Heart right ventricle (tissue), 16 donors: ENCODE data around the gene TEX9. TPM values are rescaled to one million over a fixed set of nuclear protein-coding genes. Genes with fewer than 3 reads are reported as not detected.
A peak's percentile ranks its signal among the peaks of the same experiment; 100 is the strongest.

Source experiments
- ATAC-seq, 8 donors: fragments of 200-7000 bp; cut with Tn5 transposase; one replicate each; pipeline ENCODE4 v1.9.1; 2020; ENCODE audit warnings: mild to moderate bottlenecking in 8 of 8, moderate library complexity in 8 of 8, moderate number of reproducible peaks in 1 of 8
- DNase-seq, 2 donors: peaks; one replicate each; pipeline ENCODE4 v3.0.0-alpha.2; 2020
- H3K27ac ChIP-seq, 10 donors: fragments of 200-600 bp; sonication (generic) in 2 of 10; one replicate each; pipeline versions ENCODE4 v1.5.0 to v1.8.0; 2020 to 2022; ENCODE audit warnings: mild to moderate bottlenecking in 3 of 10
- H3K27me3 ChIP-seq, 7 donors: fragments of 200-600 bp; one replicate each; pipeline ENCODE4 v1.8.0; 2021 to 2022; ENCODE audit warnings: mild to moderate bottlenecking in 2 of 7
- H3K36me3 ChIP-seq, 9 donors: fragments of 200-600 bp; sonication (generic) in 1 of 9; one replicate each; pipeline versions ENCODE4 v1.5.0 to v1.8.0; 2020 to 2022; ENCODE audit warnings: mild to moderate bottlenecking in 2 of 9
- H3K4me1 ChIP-seq, 9 donors: fragments of 200-600 bp; sonication (generic) in 1 of 9; one replicate each; pipeline versions ENCODE4 v1.5.0 to v1.8.0; 2020 to 2022; ENCODE audit warnings: mild to moderate bottlenecking in 4 of 9
- H3K4me3 ChIP-seq, 10 donors: fragments of 200-600 bp; sonication (generic) in 2 of 10; one replicate each; pipeline versions ENCODE4 v1.5.0 to v1.8.0; 2020 to 2022; ENCODE audit warnings: mild to moderate bottlenecking in 7 of 10, moderate library complexity in 2 of 10
- H3K9me3 ChIP-seq, 11 donors: fragments of 200-600 bp in 10 of 11; sonication (generic) in 2 of 11; one replicate each; pipeline versions ENCODE4 v1.5.0 to v1.8.0; 2013 to 2022; ENCODE audit warnings: mild to moderate bottlenecking in 2 of 11, control low read depth in 1 of 11, moderate library complexity in 1 of 11
- CTCF ChIP-seq, 9 donors: fragments of 200-600 bp; sonication (generic) in 2 of 9; IDR thresholded peaks; one replicate each; pipeline versions ENCODE4 v1.5.0 to v1.8.0; 2021 to 2022; ENCODE audit warnings: antibody characterized with exemption in 9 of 9, mild to moderate bottlenecking in 5 of 9, moderate library complexity in 1 of 9
- WGBS, 2 donors: extraction: QIAGEN DNeasy Blood & Tissue Kit; methylation state at CpG; one replicate each; pipeline ENCODE4 v1.1.7; 2013; ENCODE audit warnings: inconsistent platforms in 1 of 2; 5-methylcytosine and 5-hydroxymethylcytosine counted together
- intact Hi-C, 10 donors: fragments of 100-400 bp; cut with DNase I; formaldehyde crosslinking; loops; one replicate each; pipeline versions ENCODE4 v1.11.1 to v1.14.2; 2022
- polyA plus RNA-seq, 2 donors: library from polyadenylated mRNA; stranded (reverse); fragments of 200-250 nt; gene quantifications; one replicate each; pipeline ENCODE4 v1.2.3, GENCODE V29; 2013
- total RNA-seq, 10 donors: library from RNA; stranded (reverse); fragmentation: NEBNext Ultra II Directional in 3 of 10; extraction: Animal tissue kit (Norgen Biotek cat#: 25700) in 3 of 10; gene quantifications; one replicate each; pipeline versions ENCODE4 v1.2.1 to v1.2.4, GENCODE V29; 2021 to 2023
- donor health status: Arrhythmogenic right ventricular cardiomyopathy.
- donor health status: ischemic (EF 13 %, LVEDD 7.1; RV severe dilation, severe dysfunction).
- donor health status: healthy with polysubstance abuse.
- donor health status: DM: no; HTN: yes; CAD: no.
- donor health status: DM: no; HTN: no; CAD: no.
- donor health status: ischemic (EF 25% LVEDD 6.9; RV normal size, moderate dysfunction).
- donor health status: ischemic (EF 25% LVEDD 5.7; RV mildly dilated, moderate dysfunction).
- donor health status: healthy.
- donor health status: DM: yes; HTN: yes; CAD: no.
- donor health status: Ischemic cardiomyopathy.
- donor health status: ischemic (EF 35%, LVEDD 5.7; RV mildly dilated, moderate dysfunction).
- donor health status: nonischemic (EF 11% LVEDD 7.7; RV severe dilation, severe dysfunction).
- donor health status: DM: yes; HTN: yes; CAD: no.
- donor health status: PGD.
- donor health status: ischemic (EF 29% LVEDD 5.4; RV normal size, mild dysfunction).
- donor health status: nonischemic (EF 23%, LVEDD 6.1; RV moderate dilation, normal function).

Gene TEX9
- total and polyA plus RNA-seq, 12 donors = 0.19 to 1.7 (median 0.55) TPM

DNA sequence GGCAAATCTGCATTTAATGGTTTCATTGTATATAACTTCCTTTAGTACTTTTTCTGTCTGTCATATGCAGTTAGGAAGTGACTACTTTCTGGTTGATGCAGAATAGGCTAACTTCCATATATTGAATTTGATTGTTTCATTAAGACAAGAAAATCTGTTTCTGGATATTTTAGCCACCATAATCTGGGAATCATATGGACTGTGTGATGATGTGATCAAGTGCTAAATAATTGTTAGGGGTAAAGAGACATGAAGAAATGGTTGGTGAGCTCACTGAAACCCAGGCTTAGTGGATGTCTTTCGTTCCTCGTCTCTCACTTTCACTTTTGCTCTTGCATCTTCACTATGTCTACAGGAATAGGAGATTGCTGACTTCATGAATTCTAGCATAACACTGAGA is 103.2 kb downstream of the TEX9 start:
- intact Hi-C loops = no loop called here
- DNase-seq (no peak), ATAC-seq (no peak)
- Histone ChIP-seq H3K36me3 (no peaks in the 10 kb centered on the region), H3K4me1 (peaks cover 0 to 21% (median 6%) of the 10 kb centered on the region in 9 donors), H3K9me3 (no peaks in the 10 kb centered on the region), H3K27ac (peak overlapping the region in 1 of 10 donors; percentile 38), H3K4me3 (peak overlapping the region in 2 of 10 donors; percentile 25 to 39), H3K27me3 (peaks cover 0 to 6% (median 5%) of the 10 kb centered on the region in 7 donors)
- 48 to 62% methylated on average over 2 of the region's 2 CpGs for WGBS, 2 donors
- TF ChIP-seq CTCF (IDR thresholded peaks at IDR 0.05) = no peak

DNA sequence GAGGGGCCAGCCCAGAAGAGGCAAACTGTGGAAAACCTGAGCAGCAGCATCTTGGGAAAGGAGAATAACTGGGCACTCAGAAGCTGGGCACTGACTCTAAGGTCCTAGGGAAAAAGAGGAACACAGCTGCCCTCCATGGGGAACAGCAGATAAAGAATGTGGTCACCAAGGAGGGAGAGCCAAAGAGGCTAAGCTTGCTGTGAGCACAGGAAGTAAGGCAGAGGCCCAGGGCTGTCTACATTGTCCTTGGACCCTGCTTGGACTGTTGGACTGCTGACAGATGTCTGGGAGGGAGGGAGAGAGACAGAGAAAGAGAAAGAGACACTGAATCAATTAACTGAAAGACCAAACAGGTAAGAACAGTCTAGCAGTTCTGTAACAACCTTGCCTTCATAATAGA is 104.3 kb downstream of the TEX9 start:
- no peak overlapping the region for H3K27ac ChIP-seq
- no peaks in the 10 kb centered on the region for H3K36me3 ChIP-seq
- intact Hi-C loops = no loop called here
- H3K27me3 ChIP-seq = peaks cover 0 to 6% (median 5%) of the 10 kb centered on the region in 7 donors
- DNase-seq (no peak), ATAC-seq (no peak)
- peaks cover 0 to 17% (median 3%) of the 10 kb centered on the region in 9 donors for H3K4me1 ChIP-seq
- no peaks in the 10 kb centered on the region for H3K9me3 ChIP-seq
- TF ChIP-seq CTCF (IDR thresholded peaks at IDR 0.05) = no peak
- H3K4me3 ChIP-seq = no peak overlapping the region

DNA sequence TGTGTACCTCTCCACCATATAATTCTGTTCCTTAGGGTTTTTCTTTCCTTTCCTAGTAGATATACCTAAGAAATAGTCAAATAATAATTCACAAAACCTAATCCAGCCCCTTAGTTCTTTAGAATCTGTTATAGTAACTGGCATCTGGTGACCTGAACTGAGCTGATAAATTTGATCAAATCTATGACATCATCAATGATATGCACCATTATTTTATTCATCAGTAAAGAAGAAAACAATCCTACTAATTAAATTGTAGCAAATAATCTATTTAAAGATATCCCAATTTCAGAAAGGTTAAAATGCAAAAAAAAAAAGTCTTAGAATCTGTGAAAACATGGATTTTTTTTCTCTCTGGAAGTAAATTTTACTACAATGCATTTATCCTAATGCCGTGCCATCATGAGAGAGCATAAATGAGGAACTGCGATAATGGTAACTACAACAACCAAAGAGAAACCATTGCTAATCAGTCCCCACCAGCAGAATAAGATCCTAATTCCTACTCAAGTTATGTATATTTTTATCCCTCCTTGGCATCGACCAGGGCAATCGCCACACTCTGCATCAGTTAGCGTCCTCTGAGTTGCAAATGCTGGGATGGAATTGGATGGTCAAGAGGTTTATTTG is 106.3 kb downstream of the TEX9 start:
- intact Hi-C loops = no loop called here
- Histone ChIP-seq H3K27ac (no peak overlapping the region), H3K9me3 (no peaks in the 10 kb centered on the region), H3K27me3 (peaks cover 0 to 6% (median 5%) of the 10 kb centered on the region in 7 donors), H3K4me3 (no peak overlapping the region), H3K4me1 (peaks cover 0 to 11% (median 0%) of the 10 kb centered on the region in 9 donors), H3K36me3 (no peaks in the 10 kb centered on the region)
- TF ChIP-seq CTCF (IDR thresholded peaks at IDR 0.05) = no peak
- WGBS, 2 donors = 85 to 88% methylated on average over 5 of the region's 5 CpGs
- no peak for ATAC-seq
- no peak for DNase-seq

DNA sequence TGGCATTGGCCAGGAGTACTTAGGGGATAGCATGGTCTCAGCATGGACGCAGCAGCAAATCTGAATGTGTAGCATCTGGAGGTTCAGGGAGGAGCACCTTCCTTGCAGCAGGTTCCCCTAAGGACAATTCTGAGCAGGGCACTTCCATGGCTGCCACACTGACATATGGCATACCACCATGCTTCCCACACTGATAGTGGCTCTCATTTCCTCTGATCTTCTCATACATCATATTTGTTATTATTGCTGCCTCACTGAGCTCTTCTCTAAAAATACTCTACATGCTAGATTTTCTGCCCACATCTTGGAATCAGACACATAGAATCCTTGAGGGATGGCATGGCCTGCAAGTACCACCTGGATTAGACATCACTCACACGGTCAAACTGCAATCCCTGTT is 107.1 kb downstream of the TEX9 start:
- Histone ChIP-seq H3K27me3 (peaks cover 0 to 8% (median 5%) of the 10 kb centered on the region in 7 donors), H3K27ac (no peak overlapping the region), H3K4me3 (no peak overlapping the region), H3K4me1 (peaks cover 0 to 11% (median 0%) of the 10 kb centered on the region in 9 donors), H3K36me3 (no peaks in the 10 kb centered on the region), H3K9me3 (no peaks in the 10 kb centered on the region)
- no peak for TF ChIP-seq CTCF (IDR thresholded peaks at IDR 0.05)
- ATAC-seq (no peak), DNase-seq (no peak)
- intact Hi-C loops = no loop called here
- WGBS, 2 donors = 76 to 78% methylated on average over 2 of the region's 2 CpGs
